HepG2 (cell line): Measurements from ENCODE around the gene TTN. TPM values are rescaled to one million over a fixed set of nuclear protein-coding genes. Genes with fewer than 3 reads are reported as not detected.
A peak's percentile ranks its signal among the peaks of the same experiment; 100 is the strongest.

Experiments
- CBX2 ChIP-seq, 2 experiments: fragments of 200-600 bp in 1 of 2; sonication (generic); formaldehyde crosslinking in 1 of 2; IDR thresholded peaks; 2 replicates each; pipeline versions ENCODE4 v1.7.0 to v1.8.1; 2018 to 2022; ENCODE audit warnings: low read depth in 2 of 2, low read length in 1 of 2, mild to moderate bottlenecking in 1 of 2, missing genetic modification reagents in 1 of 2
- GZF1 ChIP-seq: sonication (generic); formaldehyde crosslinking; IDR thresholded peaks from 2 replicates; pipeline ENCODE4 v1.5.1; 2020; ENCODE audit warnings: mild to moderate bottlenecking, missing genetic modification reagents
- HMG20A ChIP-seq: IDR thresholded peaks from 2 replicates; pipeline ENCODE4 v1.6.1; 2016; ENCODE audit warnings: borderline replicate concordance
- JUN ChIP-seq: sonication (generic); formaldehyde crosslinking; IDR thresholded peaks from 2 replicates; pipeline ENCODE4 v1.4.0; 2020; ENCODE audit warnings: mild to moderate bottlenecking, missing genetic modification reagents
- KAT8 ChIP-seq: IDR thresholded peaks from 2 replicates; pipeline ENCODE4 v1.6.1; 2016; ENCODE audit warnings: missing genetic modification reagents, missing compliant biosample characterization
- NFIB ChIP-seq: sonication (generic); formaldehyde crosslinking; IDR thresholded peaks from 2 replicates; pipeline ENCODE4 v1.9.0; 2021; ENCODE audit warnings: missing genetic modification reagents, mild to moderate bottlenecking, borderline replicate concordance
- TEAD2 ChIP-seq: sonication (generic); formaldehyde crosslinking; IDR thresholded peaks from 2 replicates; pipeline ENCODE4 v1.9.0; 2021; ENCODE audit warnings: missing genetic modification reagents
- ZNF12 ChIP-seq: sonication (generic); formaldehyde crosslinking; IDR thresholded peaks from 2 replicates; pipeline ENCODE4 v1.5.0; 2020; ENCODE audit warnings: missing genetic modification reagents
- ZNF720 ChIP-seq: sonication (generic); formaldehyde crosslinking; IDR thresholded peaks from 2 replicates; pipeline ENCODE4 v1.4.0; 2020; ENCODE audit warnings: missing genetic modification reagents
- ZNF777 ChIP-seq: sonication (generic); formaldehyde crosslinking; IDR thresholded peaks from 2 replicates; pipeline ENCODE4 v1.4.0; 2020; ENCODE audit warnings: missing genetic modification reagents
- ZSCAN21 ChIP-seq: sonication (generic); formaldehyde crosslinking; IDR thresholded peaks from 2 replicates; pipeline ENCODE4 v1.8.0; 2022; ENCODE audit warnings: mild to moderate bottlenecking, missing genetic modification reagents, moderate library complexity, borderline replicate concordance
- polyA plus RNA-seq, 8 experiments: library from polyadenylated mRNA; depleted of rRNA in 3 of 8; stranded (reverse) in 7 of 8; unstranded in 1 of 8; fragments of >200 nt; fragmentation: Illumina TruSeq in 4 of 8; extraction: Trizol in 4 of 8; gene quantifications; 2 replicates each; pipeline versions ENCODE4 v1.2.1 to v1.2.3, GENCODE V29; 2011 to 2016; ENCODE audit warnings: low read depth in 4 of 8, missing spikeins in 1 of 8, mixed read lengths in 1 of 8; ENCODE audit not compliant: insufficient read depth in 1 of 8
- total RNA-seq, 5 experiments: library from RNA; depleted of rRNA; stranded (reverse); fragments of >200 nt; fragmentation: Illumina TruSeq; extraction: Trizol; gene quantifications; 2 replicates each; pipeline ENCODE4 v1.2.3, GENCODE V29; 2016; ENCODE audit warnings: low read depth in 1 of 5
- TF ChIP-seq, protein P1 (sequence below): sonication (generic); formaldehyde crosslinking; conservative IDR thresholded peaks from 2 replicates; pipeline ENCODE4 v1.4.0; 2020; ENCODE audit warnings: missing genetic modification reagents
- TF ChIP-seq, protein P2 (sequence below): sonication (generic); formaldehyde crosslinking; IDR thresholded peaks from 2 replicates; pipeline ENCODE4 v1.4.0; 2020; ENCODE audit warnings: low read depth, mild to moderate bottlenecking, missing genetic modification reagents
- TF ChIP-seq, protein P3 (sequence below): IDR thresholded peaks from 2 replicates; pipeline ENCODE4 v1.6.1; 2016; ENCODE audit warnings: mild to moderate bottlenecking, missing biosample characterization, missing genetic modification reagents
- TF ChIP-seq, protein P4 (sequence below): sonication (generic); formaldehyde crosslinking; IDR thresholded peaks from 2 replicates; pipeline ENCODE4 v1.4.0; 2020; ENCODE audit warnings: missing genetic modification reagents
- TF ChIP-seq, protein P5 (sequence below): sonication (generic); formaldehyde crosslinking; IDR thresholded peaks from 2 replicates; pipeline ENCODE4 v1.5.0; 2020; ENCODE audit warnings: mild to moderate bottlenecking, missing genetic modification reagents, borderline replicate concordance

The TTN gene
- total and polyA plus RNA-seq, 2 of the 13 experiments (the other 11 are each of a cell fraction or from before 2014, with no cell fraction given) = under 0.01 TPM

DNA sequence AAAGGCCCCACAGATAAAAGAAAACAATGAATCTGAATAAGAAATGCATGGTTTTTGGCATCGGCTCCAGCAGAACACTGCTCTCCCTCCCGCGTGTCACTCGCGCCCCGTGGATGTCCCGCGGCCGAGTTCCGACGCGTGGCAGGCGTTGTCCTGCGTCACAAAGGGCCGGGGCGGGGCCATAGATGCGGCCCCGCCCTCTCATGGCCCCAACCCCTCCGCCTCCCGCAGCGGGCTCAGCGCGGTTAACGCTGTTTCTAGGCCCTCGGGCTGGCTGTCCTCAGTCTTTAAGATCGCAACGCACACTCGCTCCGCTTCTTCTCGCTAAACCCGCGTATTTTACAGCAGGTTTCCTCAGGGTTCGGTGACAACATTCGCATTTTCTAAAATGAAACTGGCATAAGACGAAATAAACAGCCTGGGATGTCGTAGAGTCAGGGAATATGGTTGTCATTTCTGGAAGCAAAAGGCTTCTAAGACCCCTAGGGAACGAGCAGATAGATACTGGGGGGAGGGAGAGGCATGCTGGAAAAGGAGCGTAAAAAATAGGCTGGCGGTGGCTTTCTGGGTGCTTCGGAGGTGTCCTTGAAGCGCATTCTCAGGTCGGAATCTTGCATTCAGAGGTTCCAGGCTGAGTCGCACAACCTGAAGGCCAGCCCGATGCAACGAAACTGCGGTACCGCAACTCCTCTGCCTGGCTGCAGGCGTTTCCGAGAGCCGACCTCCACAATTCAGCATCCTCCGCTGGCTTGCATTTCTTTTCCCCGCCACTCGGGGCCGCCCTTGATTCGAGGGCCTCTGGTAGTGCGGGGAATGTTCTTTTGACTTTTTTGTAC, 328.6 kb downstream of the TTN start, which contains the start of gene FKBP7 (continued):
- TF ChIP-seq, protein P1, sequence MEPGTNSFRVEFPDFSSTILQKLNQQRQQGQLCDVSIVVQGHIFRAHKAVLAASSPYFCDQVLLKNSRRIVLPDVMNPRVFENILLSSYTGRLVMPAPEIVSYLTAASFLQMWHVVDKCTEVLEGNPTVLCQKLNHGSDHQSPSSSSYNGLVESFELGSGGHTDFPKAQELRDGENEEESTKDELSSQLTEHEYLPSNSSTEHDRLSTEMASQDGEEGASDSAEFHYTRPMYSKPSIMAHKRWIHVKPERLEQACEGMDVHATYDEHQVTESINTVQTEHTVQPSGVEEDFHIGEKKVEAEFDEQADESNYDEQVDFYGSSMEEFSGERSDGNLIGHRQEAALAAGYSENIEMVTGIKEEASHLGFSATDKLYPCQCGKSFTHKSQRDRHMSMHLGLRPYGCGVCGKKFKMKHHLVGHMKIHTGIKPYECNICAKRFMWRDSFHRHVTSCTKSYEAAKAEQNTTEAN (CRISPR knock-in tag) = peak; percentile 73
- peak; percentile 79 for TF ChIP-seq TEAD2
- no peak for TF ChIP-seq JUN (CRISPR knock-in tag)
- peak; percentile 69 for TF ChIP-seq ZNF777 (CRISPR knock-in tag)
- TF ChIP-seq ZSCAN21 (CRISPR knock-in tag) = peak; percentile 48; the same call in 1 of the 2 replicates
- TF ChIP-seq, protein P2, sequence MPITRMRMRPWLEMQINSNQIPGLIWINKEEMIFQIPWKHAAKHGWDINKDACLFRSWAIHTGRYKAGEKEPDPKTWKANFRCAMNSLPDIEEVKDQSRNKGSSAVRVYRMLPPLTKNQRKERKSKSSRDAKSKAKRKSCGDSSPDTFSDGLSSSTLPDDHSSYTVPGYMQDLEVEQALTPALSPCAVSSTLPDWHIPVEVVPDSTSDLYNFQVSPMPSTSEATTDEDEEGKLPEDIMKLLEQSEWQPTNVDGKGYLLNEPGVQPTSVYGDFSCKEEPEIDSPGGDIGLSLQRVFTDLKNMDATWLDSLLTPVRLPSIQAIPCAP (CRISPR knock-in tag) = 0 out of 2 replicates have a peak, but pooled peaks have one; percentile 64
- TF ChIP-seq, protein P3, sequence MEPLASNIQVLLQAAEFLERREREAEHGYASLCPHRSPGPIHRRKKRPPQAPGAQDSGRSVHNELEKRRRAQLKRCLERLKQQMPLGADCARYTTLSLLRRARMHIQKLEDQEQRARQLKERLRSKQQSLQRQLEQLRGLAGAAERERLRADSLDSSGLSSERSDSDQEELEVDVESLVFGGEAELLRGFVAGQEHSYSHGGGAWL (CRISPR knock-in tag) = peak; percentile 65; the same call in 1 of the 2 replicates
- peak; percentile 43 for TF ChIP-seq GZF1
- peak; percentile 60; the same call in 1 of the 2 replicates for TF ChIP-seq HMG20A
- peak; percentile 28; the same call in 1 of the 2 replicates for TF ChIP-seq ZNF12
- TF ChIP-seq, protein P4, sequence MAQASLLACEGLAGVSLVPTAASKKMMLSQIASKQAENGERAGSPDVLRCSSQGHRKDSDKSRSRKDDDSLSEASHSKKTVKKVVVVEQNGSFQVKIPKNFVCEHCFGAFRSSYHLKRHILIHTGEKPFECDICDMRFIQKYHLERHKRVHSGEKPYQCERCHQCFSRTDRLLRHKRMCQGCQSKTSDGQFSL = no peak
- TF ChIP-seq, protein P5, sequence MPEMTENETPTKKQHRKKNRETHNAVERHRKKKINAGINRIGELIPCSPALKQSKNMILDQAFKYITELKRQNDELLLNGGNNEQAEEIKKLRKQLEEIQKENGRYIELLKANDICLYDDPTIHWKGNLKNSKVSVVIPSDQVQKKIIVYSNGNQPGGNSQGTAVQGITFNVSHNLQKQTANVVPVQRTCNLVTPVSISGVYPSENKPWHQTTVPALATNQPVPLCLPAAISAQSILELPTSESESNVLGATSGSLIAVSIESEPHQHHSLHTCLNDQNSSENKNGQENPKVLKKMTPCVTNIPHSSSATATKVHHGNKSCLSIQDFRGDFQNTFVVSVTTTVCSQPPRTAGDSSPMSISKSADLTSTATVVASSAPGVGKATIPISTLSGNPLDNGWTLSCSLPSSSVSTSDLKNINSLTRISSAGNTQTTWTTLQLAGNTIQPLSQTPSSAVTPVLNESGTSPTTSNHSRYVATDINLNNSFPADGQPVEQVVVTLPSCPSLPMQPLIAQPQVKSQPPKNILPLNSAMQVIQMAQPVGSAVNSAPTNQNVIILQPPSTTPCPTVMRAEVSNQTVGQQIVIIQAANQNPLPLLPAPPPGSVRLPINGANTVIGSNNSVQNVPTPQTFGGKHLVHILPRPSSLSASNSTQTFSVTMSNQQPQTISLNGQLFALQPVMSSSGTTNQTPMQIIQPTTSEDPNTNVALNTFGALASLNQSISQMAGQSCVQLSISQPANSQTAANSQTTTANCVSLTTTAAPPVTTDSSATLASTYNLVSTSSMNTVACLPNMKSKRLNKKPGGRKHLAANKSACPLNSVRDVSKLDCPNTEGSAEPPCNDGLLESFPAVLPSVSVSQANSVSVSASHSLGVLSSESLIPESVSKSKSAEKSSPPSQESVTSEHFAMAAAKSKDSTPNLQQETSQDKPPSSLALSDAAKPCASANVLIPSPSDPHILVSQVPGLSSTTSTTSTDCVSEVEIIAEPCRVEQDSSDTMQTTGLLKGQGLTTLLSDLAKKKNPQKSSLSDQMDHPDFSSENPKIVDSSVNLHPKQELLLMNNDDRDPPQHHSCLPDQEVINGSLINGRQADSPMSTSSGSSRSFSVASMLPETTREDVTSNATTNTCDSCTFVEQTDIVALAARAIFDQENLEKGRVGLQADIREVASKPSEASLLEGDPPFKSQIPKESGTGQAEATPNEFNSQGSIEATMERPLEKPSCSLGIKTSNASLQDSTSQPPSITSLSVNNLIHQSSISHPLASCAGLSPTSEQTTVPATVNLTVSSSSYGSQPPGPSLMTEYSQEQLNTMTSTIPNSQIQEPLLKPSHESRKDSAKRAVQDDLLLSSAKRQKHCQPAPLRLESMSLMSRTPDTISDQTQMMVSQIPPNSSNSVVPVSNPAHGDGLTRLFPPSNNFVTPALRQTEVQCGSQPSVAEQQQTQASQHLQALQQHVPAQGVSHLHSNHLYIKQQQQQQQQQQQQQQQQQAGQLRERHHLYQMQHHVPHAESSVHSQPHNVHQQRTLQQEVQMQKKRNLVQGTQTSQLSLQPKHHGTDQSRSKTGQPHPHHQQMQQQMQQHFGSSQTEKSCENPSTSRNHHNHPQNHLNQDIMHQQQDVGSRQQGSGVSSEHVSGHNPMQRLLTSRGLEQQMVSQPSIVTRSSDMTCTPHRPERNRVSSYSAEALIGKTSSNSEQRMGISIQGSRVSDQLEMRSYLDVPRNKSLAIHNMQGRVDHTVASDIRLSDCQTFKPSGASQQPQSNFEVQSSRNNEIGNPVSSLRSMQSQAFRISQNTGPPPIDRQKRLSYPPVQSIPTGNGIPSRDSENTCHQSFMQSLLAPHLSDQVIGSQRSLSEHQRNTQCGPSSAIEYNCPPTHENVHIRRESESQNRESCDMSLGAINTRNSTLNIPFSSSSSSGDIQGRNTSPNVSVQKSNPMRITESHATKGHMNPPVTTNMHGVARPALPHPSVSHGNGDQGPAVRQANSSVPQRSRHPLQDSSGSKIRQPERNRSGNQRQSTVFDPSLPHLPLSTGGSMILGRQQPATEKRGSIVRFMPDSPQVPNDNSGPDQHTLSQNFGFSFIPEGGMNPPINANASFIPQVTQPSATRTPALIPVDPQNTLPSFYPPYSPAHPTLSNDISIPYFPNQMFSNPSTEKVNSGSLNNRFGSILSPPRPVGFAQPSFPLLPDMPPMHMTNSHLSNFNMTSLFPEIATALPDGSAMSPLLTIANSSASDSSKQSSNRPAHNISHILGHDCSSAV = no peak; the same call in 1 of the 2 replicates
- TF ChIP-seq CBX2 (IDR thresholded peaks at IDR 0.05; ENCODE audit: low read depth, low read length) = no peak
- peak; percentile 62; the same call in 1 of the 2 replicates for TF ChIP-seq CBX2 (CRISPR knock-in tag; IDR thresholded peaks at IDR 0.05; ENCODE audit: low read depth)
- peak; percentile 55; the same call in 1 of the 2 replicates for TF ChIP-seq KAT8 (CRISPR knock-in tag)
- TF ChIP-seq NFIB (CRISPR knock-in tag) = peak; percentile 84; the same call in 1 of the 2 replicates
- 0 out of 2 replicates have a peak, but pooled peaks have one; percentile 51 for TF ChIP-seq ZNF720 (CRISPR knock-in tag)
